ENCODE measurements around the gene PTPN2. TPM values are rescaled to one million over a fixed set of nuclear protein-coding genes. Genes with fewer than 3 reads are reported as not detected.

Gene PTPN2
- total RNA-seq, 2 experiments from 2014 or later, result 49.4 to 53.8 TPM

GRCh38 chr18:12779456-12779855, 104.6 kb downstream of the PTPN2 start:
- ChIA-PET POLR2A (no interaction called here), CTCF (no interaction called here)
- peaks cover 15% of the 10 kb centered on the region for H3K4me1 Mint-ChIP-seq (ENCODE audit: low read depth)
- H3K4me1 ChIP-seq (ENCODE audit: insufficient read depth, low read length), result no peaks in the 10 kb centered on the region
- no peaks in the 10 kb centered on the region for H3K27me3 Mint-ChIP-seq
- no peaks in the 10 kb centered on the region for H3K27me3 ChIP-seq (ENCODE audit: control insufficient read depth in 1 of 2, insufficient read depth in 2 of 2, low read length in 2 of 2)
- no peaks in the 10 kb centered on the region for H3K36me3 ChIP-seq (ENCODE audit: insufficient read depth, low read length)
- H3K9me3 ChIP-seq (ENCODE audit: control insufficient read depth in 1 of 2, insufficient read depth in 1 of 2, low read length in 2 of 2), result peaks cover 0 to 24% of the 10 kb centered on the region in 2 experiments
- H3K4me3 ChIP-seq (ENCODE audit: low read length), result no peak overlapping the region
- DNase-seq, result no peak
- TF ChIP-seq, protein P1, sequence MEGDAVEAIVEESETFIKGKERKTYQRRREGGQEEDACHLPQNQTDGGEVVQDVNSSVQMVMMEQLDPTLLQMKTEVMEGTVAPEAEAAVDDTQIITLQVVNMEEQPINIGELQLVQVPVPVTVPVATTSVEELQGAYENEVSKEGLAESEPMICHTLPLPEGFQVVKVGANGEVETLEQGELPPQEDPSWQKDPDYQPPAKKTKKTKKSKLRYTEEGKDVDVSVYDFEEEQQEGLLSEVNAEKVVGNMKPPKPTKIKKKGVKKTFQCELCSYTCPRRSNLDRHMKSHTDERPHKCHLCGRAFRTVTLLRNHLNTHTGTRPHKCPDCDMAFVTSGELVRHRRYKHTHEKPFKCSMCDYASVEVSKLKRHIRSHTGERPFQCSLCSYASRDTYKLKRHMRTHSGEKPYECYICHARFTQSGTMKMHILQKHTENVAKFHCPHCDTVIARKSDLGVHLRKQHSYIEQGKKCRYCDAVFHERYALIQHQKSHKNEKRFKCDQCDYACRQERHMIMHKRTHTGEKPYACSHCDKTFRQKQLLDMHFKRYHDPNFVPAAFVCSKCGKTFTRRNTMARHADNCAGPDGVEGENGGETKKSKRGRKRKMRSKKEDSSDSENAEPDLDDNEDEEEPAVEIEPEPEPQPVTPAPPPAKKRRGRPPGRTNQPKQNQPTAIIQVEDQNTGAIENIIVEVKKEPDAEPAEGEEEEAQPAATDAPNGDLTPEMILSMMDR (IDR thresholded peaks at IDR 0.05), result no peak
- H3K36me3 Mint-ChIP-seq (ENCODE audit: low read depth), result peaks cover 14% of the 10 kb centered on the region
- H3K4me3 Mint-ChIP-seq, result no peak overlapping the region
- H3K9me3 Mint-ChIP-seq, result no peaks in the 10 kb centered on the region
- ATAC-seq (ENCODE audit: poor library complexity), result no peak
- H3K27ac Mint-ChIP-seq, result no peak overlapping the region
- intact Hi-C loops (cut with DNase I, micrococcal nuclease), result no loop called here
- no peak overlapping the region for H3K27ac ChIP-seq (ENCODE audit: low read depth in 1 of 2, low read length in 2 of 2)

DNA sequence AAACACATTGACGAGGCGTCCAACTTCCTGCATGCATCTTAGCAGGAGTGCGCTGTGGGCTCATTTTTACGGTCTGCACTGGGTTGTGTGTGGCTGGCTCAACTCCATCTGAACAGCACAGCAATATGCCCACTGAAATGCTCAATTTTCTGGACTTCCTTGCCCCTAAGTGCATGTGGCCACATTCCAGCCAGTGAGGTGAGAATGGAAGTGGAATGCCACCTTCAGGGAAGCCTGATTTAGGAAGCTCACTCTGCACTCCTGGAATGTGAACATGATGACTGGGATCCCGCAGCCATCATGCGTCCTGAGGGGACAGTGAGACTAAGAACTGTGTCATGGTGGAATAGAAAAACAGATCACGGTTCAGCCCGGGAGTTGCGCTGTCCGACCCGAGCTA, 105.0 kb downstream of the PTPN2 start:
- TF ChIP-seq, protein P1 (IDR thresholded peaks at IDR 0.05), result no peak
- DNase-seq (no peak), ATAC-seq (ENCODE audit: poor library complexity) (no peak)
- Mint-ChIP-seq H3K27me3 (no peaks in the 10 kb centered on the region), H3K36me3 (ENCODE audit: low read depth) (peaks cover 12% of the 10 kb centered on the region), H3K9me3 (no peaks in the 10 kb centered on the region), H3K27ac (no peak overlapping the region), H3K4me1 (ENCODE audit: low read depth) (peaks cover 15% of the 10 kb centered on the region), H3K4me3 (no peak overlapping the region)
- intact Hi-C loops (cut with DNase I, micrococcal nuclease), result no loop called here
- ChIA-PET POLR2A (no interaction called here), CTCF (no interaction called here)
- Histone ChIP-seq H3K27ac (ENCODE audit: low read depth in 1 of 2, low read length in 2 of 2) (no peak overlapping the region), H3K27me3 (ENCODE audit: control insufficient read depth in 1 of 2, insufficient read depth in 2 of 2, low read length in 2 of 2) (no peaks in the 10 kb centered on the region), H3K36me3 (ENCODE audit: insufficient read depth, low read length) (no peaks in the 10 kb centered on the region), H3K4me3 (ENCODE audit: low read length) (no peak overlapping the region), H3K9me3 (ENCODE audit: control insufficient read depth in 1 of 2, insufficient read depth in 1 of 2, low read length in 2 of 2) (peaks cover 0 to 24% of the 10 kb centered on the region in 2 experiments), H3K4me1 (ENCODE audit: insufficient read depth, low read length) (no peaks in the 10 kb centered on the region)

- intact Hi-C loops (cut with DNase I, micrococcal nuclease), result no loop called here
- ChIA-PET CTCF (no interaction called here), POLR2A (interaction anchor here (3.3 kb wide), 1 partner anchor 106 kb away, joined by 37 read pairs; the partner anchor contains the start of gene PTPN2)
- H3K9me3 Mint-ChIP-seq, result no peaks in the 10 kb centered on the region
- Histone ChIP-seq H3K4me1 (ENCODE audit: insufficient read depth, low read length) (peaks cover 4% of the 10 kb centered on the region), H3K4me3 (ENCODE audit: low read length) (peak overlapping the region; percentile 43), H3K27ac (ENCODE audit: low read depth in 1 of 2, low read length in 2 of 2) (no peak overlapping the region), H3K27me3 (ENCODE audit: control insufficient read depth in 1 of 2, insufficient read depth in 2 of 2, low read length in 2 of 2) (no peaks in the 10 kb centered on the region), H3K9me3 (ENCODE audit: control insufficient read depth in 1 of 2, insufficient read depth in 1 of 2, low read length in 2 of 2) (peaks cover 0 to 24% of the 10 kb centered on the region in 2 experiments), H3K36me3 (ENCODE audit: insufficient read depth, low read length) (no peaks in the 10 kb centered on the region)
- ATAC-seq (ENCODE audit: poor library complexity), result no peak
- TF ChIP-seq, protein P1 (IDR thresholded peaks at IDR 0.05), result no peak
- peaks cover 26% of the 10 kb centered on the region for H3K4me1 Mint-ChIP-seq (ENCODE audit: low read depth)
- H3K4me3 Mint-ChIP-seq, result no peak overlapping the region
- no peak overlapping the region for H3K27ac Mint-ChIP-seq
- H3K36me3 Mint-ChIP-seq (ENCODE audit: low read depth), result peaks cover 9% of the 10 kb centered on the region
- no peak for DNase-seq
- no peaks in the 10 kb centered on the region for H3K27me3 Mint-ChIP-seq
Measured at GRCh38 chr18:12777500-12777944, 106.5 kb downstream of the PTPN2 start.

Measured in CD4-positive, alpha-beta T cell (primary cell).